ENCODE data around the gene ATAD3C. TPM values are rescaled to one million over a fixed set of nuclear protein-coding genes. Genes with fewer than 3 reads are reported as not detected.
A peak's percentile ranks its signal among the peaks of the same experiment; 100 is the strongest.

The ATAD3C gene
- total RNA-seq, 1 donor from 2014 or later, result 0.23 TPM

GRCh38 chr1:1434824-1435105 is 14.7 kb upstream of the ATAD3C start:
- peaks cover 21% of the 10 kb centered on the region for H3K27me3 Mint-ChIP-seq (ENCODE audit: low read depth)
- H3K4me3 Mint-ChIP-seq, result peak overlapping the region; percentile 76
- DNase-seq (ENCODE audit: low read depth, low spot score), result no peak
- H3K9me3 Mint-ChIP-seq, result no peaks in the 10 kb centered on the region
- no peaks in the 10 kb centered on the region for H3K36me3 Mint-ChIP-seq (ENCODE audit: low read depth)
- no peak overlapping the region for H3K27ac Mint-ChIP-seq (ENCODE audit: unreplicated experiment)
- peaks cover 26% of the 10 kb centered on the region for H3K4me1 Mint-ChIP-seq
- TF ChIP-seq, protein P1, sequence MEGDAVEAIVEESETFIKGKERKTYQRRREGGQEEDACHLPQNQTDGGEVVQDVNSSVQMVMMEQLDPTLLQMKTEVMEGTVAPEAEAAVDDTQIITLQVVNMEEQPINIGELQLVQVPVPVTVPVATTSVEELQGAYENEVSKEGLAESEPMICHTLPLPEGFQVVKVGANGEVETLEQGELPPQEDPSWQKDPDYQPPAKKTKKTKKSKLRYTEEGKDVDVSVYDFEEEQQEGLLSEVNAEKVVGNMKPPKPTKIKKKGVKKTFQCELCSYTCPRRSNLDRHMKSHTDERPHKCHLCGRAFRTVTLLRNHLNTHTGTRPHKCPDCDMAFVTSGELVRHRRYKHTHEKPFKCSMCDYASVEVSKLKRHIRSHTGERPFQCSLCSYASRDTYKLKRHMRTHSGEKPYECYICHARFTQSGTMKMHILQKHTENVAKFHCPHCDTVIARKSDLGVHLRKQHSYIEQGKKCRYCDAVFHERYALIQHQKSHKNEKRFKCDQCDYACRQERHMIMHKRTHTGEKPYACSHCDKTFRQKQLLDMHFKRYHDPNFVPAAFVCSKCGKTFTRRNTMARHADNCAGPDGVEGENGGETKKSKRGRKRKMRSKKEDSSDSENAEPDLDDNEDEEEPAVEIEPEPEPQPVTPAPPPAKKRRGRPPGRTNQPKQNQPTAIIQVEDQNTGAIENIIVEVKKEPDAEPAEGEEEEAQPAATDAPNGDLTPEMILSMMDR (conservative IDR thresholded peaks at IDR 0.05), result no peak

DNA sequence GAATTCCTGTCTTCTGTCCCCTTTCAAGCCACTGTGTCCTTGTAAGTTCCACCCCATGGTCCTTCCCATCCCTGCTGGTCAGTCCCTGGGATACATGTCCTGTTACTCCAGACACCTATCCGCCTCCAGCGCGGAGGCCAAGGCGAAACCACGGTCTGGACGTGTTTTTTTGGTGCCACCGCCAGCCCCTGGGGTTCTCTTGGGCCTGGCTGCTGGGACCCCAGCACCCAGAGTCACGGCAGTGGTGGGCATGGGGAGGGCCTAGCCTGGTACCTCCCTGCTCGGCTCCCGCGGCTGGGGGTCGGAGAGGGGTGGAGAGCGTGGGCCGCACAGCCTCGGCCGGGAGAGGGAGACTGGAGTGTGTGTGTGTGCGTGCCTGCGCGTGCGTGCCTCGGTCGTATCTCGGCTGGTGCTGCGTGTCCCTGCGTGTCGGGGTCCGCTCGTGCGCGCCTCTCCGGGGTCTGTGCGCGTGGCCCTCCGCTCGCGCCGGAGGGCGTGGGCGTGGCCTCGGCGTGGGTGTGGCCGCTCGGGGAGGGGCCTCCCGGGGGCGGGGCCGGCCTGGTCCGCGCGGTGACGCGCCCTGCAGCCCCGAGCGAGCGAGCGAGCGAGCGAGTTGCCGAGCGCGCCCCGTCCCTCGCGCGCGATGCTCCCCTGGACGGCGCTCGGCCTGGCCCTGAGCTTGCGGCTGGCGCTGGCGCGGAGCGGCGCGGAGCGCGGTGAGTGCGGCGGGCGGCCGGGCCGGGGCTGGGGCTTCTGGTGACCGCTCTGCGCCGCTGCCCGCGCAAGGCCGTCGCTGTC is 14.2 kb upstream of the ATAD3C start, which contains the start of gene VWA1:
Gene VWA1, plus strand, starts transcription at position 585 of the 798 bp plus-strand sequence. Its CDS starts 59 bp downstream, at position 644.
- Mint-ChIP-seq H3K36me3 (ENCODE audit: low read depth) (no peaks in the 10 kb centered on the region), H3K27ac (ENCODE audit: unreplicated experiment) (no peak within 1 kb of the TSS), H3K4me1 (peaks cover 21% of the 10 kb centered on the region), H3K27me3 (ENCODE audit: low read depth) (peaks cover 16% of the 10 kb centered on the region), H3K4me3 (peak within 1 kb of the TSS; percentile 76), H3K9me3 (no peaks in the 10 kb centered on the region)
- TF ChIP-seq, protein P1 (conservative IDR thresholded peaks at IDR 0.05), result peak; percentile 19
- peak; percentile 61 for DNase-seq (ENCODE audit: low read depth, low spot score)

- no peak for DNase-seq (ENCODE audit: low read depth, low spot score)
- Mint-ChIP-seq H3K4me3 (peak overlapping the region; percentile 47), H3K4me1 (peaks cover 21% of the 10 kb centered on the region), H3K9me3 (no peaks in the 10 kb centered on the region), H3K36me3 (ENCODE audit: low read depth) (no peaks in the 10 kb centered on the region), H3K27ac (ENCODE audit: unreplicated experiment) (no peak overlapping the region), H3K27me3 (ENCODE audit: low read depth) (peaks cover 16% of the 10 kb centered on the region)
- TF ChIP-seq, protein P1 (conservative IDR thresholded peaks at IDR 0.05), result no peak
These were observed 13.4 kb upstream of the ATAD3C start for GRCh38 chr1:1435911-1436629.

- TF ChIP-seq, protein P1 (conservative IDR thresholded peaks at IDR 0.05), result no peak
- Mint-ChIP-seq H3K27me3 (ENCODE audit: low read depth) (peaks cover 16% of the 10 kb centered on the region), H3K4me1 (peaks cover 19% of the 10 kb centered on the region), H3K9me3 (no peaks in the 10 kb centered on the region), H3K27ac (ENCODE audit: unreplicated experiment) (no peak overlapping the region), H3K4me3 (peak overlapping the region; percentile 47), H3K36me3 (ENCODE audit: low read depth) (no peaks in the 10 kb centered on the region)
- DNase-seq (ENCODE audit: low read depth, low spot score), result no peak
These were observed 12.9 kb upstream of the ATAD3C start for GRCh38 chr1:1436630-1437032.

- Mint-ChIP-seq H3K4me3 (no peak overlapping the region), H3K27ac (ENCODE audit: unreplicated experiment) (no peak overlapping the region)
- TF ChIP-seq, protein P1 (conservative IDR thresholded peaks at IDR 0.05), result no peak
These were observed 12.2 kb upstream of the ATAD3C start for GRCh38 chr1:1437033-1437903.

More at GRCh38 chr1:1437033-1437903, 12.2 kb upstream of the ATAD3C start:
- H3K9me3 Mint-ChIP-seq, result no peaks in the 10 kb centered on the region
- DNase-seq (ENCODE audit: low read depth, low spot score), result no peak
- no peaks in the 10 kb centered on the region for H3K36me3 Mint-ChIP-seq (ENCODE audit: low read depth)
- peaks cover 16% of the 10 kb centered on the region for H3K27me3 Mint-ChIP-seq (ENCODE audit: low read depth)
- peaks cover 15% of the 10 kb centered on the region for H3K4me1 Mint-ChIP-seq

Measured in neural crest cell (in vitro differentiated cells).